Astrocyte of the spinal cord (primary cell): ENCODE data around the gene KTI12.

ENCODE experiments used
- DNase-seq: peaks from one replicate; pipeline ENCODE4 v3.0.0; 2011; ENCODE audit warnings: low read depth, low spot score
- H3K4me3 ChIP-seq: 2 replicates; pipeline ENCODE4 v1.5.1; 2011; ENCODE audit warnings: low read depth, mild to moderate bottlenecking, low read length, moderate library complexity
- in situ Hi-C: cut with HindIII; loops from 2 replicates; pipeline ENCODE4 v1.10.0; 2017; ENCODE audit warnings: low sequenced_read_pairs
- TF ChIP-seq, protein P1 (sequence below): IDR thresholded peaks from 2 replicates; pipeline ENCODE4 v1.5.1; 2012; ENCODE audit warnings: low read depth, mild to moderate bottlenecking, low read length, inconsistent platforms

Gene KTI12

DNA sequence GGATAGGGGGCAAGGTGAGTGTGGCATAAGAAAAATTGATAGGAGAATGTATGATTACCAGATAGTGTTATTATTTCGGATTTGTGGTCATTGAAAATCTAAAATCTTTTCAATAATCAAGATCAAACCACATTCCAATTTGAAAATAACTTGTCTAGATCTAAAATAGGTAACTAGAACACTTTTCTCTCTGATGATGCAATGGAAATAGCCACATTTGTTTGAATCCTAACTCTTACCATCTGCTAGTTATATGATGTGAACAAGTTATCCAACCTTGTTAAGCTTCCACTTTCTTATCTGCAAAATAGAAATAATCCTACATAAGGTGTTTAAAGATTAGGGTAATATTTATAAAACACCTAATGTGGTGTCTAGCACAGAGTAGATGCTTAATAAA is 26.3 kb upstream of the KTI12 start:
- no peak for DNase-seq
- no peak overlapping the region for H3K4me3 ChIP-seq
- in situ Hi-C loops: no loop called here
- TF ChIP-seq, protein P1, sequence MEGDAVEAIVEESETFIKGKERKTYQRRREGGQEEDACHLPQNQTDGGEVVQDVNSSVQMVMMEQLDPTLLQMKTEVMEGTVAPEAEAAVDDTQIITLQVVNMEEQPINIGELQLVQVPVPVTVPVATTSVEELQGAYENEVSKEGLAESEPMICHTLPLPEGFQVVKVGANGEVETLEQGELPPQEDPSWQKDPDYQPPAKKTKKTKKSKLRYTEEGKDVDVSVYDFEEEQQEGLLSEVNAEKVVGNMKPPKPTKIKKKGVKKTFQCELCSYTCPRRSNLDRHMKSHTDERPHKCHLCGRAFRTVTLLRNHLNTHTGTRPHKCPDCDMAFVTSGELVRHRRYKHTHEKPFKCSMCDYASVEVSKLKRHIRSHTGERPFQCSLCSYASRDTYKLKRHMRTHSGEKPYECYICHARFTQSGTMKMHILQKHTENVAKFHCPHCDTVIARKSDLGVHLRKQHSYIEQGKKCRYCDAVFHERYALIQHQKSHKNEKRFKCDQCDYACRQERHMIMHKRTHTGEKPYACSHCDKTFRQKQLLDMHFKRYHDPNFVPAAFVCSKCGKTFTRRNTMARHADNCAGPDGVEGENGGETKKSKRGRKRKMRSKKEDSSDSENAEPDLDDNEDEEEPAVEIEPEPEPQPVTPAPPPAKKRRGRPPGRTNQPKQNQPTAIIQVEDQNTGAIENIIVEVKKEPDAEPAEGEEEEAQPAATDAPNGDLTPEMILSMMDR: no peak

DNA sequence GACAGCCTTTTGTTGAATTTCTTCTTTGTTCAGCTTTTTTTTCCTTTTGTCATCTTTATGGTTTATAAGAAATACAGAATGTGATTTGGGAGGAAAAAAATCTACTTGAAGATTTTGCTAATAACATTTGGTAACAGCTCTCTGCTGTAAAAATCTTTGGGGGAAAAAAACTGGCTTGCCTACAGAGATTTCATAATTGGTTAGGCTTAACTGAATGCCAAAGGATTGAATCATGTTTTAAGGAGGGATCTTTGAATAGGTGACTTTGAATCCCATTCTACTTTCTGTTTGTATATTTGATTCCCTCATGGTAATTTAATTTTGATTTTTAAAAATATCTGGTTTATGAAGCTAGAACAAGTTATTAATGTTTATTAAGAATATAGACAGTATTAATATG is 25.7 kb upstream of the KTI12 start:
- in situ Hi-C loops: no loop called here

DNA sequence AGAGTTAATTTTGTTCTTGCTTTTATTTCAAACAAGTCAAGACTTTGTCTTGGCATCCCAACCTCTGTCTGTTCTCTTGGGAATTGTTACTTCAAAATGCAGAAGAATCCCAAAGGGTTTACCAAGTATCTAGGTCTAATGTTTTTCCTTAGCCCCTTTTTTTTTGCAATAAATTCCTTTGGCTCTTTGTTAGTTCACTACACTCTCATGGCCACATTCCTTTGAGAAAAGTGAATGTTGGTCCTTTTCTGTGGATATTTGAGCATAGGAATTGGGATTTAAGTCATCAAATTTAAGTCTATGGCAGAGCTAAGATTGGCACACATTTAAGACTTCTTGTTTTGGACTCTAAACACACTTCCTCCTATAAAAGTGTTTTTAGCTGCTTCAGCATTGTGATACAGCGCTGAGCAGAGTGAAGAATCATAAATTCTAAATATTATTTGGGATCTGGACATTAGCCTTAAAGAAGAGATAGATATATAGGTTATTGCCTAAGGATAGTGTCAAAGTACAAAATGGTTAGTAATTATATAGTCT is 24.3 kb upstream of the KTI12 start:
- DNase-seq: no peak
- TF ChIP-seq, protein P1: no peak
- in situ Hi-C loops: no loop called here
- H3K4me3 ChIP-seq: no peak overlapping the region

More for the DNA sequence above, 25.7 kb upstream of the KTI12 start:
- DNase-seq: peak; percentile 27
- no peak overlapping the region for H3K4me3 ChIP-seq
- TF ChIP-seq, protein P1: no peak

- TF ChIP-seq, protein P1: no peak
- in situ Hi-C loops: no loop called here
- no peak for DNase-seq
- H3K4me3 ChIP-seq: peak overlapping the region; percentile 93
Observed at GRCh38 chr1:52057255-52057654, 23.6 kb upstream of the KTI12 start.

GRCh38 chr1:52056937-52057231 is 23.3 kb upstream of the KTI12 start:
- TF ChIP-seq, protein P1: no peak
- in situ Hi-C loops: no loop called here
- H3K4me3 ChIP-seq: peak overlapping the region; percentile 93
- no peak for DNase-seq

- in situ Hi-C loops: no loop called here
Observed at GRCh38 chr1:52056163-52056936, 22.7 kb upstream of the KTI12 start, which contains the start of gene BTF3L4. BTF3L4 (plus strand) TSS chr1:52056295; CDS start chr1:52059848, 3,553 bp downstream.

More at GRCh38 chr1:52056163-52056936, 22.7 kb upstream of the KTI12 start, which contains the start of gene BTF3L4:
- TF ChIP-seq, protein P1: no peak
- peak within 1 kb of the TSS; percentile 93 for H3K4me3 ChIP-seq
- DNase-seq: peak; percentile 93
